ENCODE measurements around the gene ZNF594.
"Not testable (repeated sequence)": the region's sequence is repeated elsewhere in the genome, so short reads cannot be mapped to it uniquely, and the experiment has no call there.

Gene ZNF594

GRCh38 chr17:5137511-5138197, 54.0 kb downstream of the ZNF594 start:
- not testable (repeated sequence) for DNase-seq (ENCODE audit: low read depth in 2 of 2, low spot score in 1 of 2)

GRCh38 chr17:5136580-5137412, 54.9 kb downstream of the ZNF594 start:
- DNase-seq (ENCODE audit: low read depth in 2 of 2, low spot score in 1 of 2) = not testable (repeated sequence)

- DNase-seq (ENCODE audit: low read depth in 2 of 2, low spot score in 1 of 2) = no peak
Observed at GRCh38 chr17:5135726-5136579, 55.7 kb downstream of the ZNF594 start.

- DNase-seq (ENCODE audit: low read depth in 2 of 2, low spot score in 1 of 2) = not testable (repeated sequence)
Observed at GRCh38 chr17:5135131-5135712, 56.4 kb downstream of the ZNF594 start.

GRCh38 chr17:5134571-5134970, 57.1 kb downstream of the ZNF594 start:
- not testable (repeated sequence) for DNase-seq (ENCODE audit: low read depth in 2 of 2, low spot score in 1 of 2)

GRCh38 chr17:5133961-5134360, 57.7 kb downstream of the ZNF594 start:
- DNase-seq (ENCODE audit: low read depth in 2 of 2, low spot score in 1 of 2) = not testable (repeated sequence)

GRCh38 chr17:5133311-5133710, 58.4 kb downstream of the ZNF594 start:
- no peak for DNase-seq (ENCODE audit: low read depth in 2 of 2, low spot score in 1 of 2)

GRCh38 chr17:5132503-5133225, 59.0 kb downstream of the ZNF594 start:
- DNase-seq (ENCODE audit: low read depth in 2 of 2, low spot score in 1 of 2) = not testable (repeated sequence)

- DNase-seq (ENCODE audit: low read depth in 2 of 2, low spot score in 1 of 2) = not testable (repeated sequence)
Observed at GRCh38 chr17:5131799-5132502, 59.7 kb downstream of the ZNF594 start.

- no peak for DNase-seq (ENCODE audit: low read depth in 2 of 2, low spot score in 1 of 2)
Observed at GRCh38 chr17:5131146-5131715, 60.4 kb downstream of the ZNF594 start.

- not testable (repeated sequence) for DNase-seq (ENCODE audit: low read depth in 2 of 2, low spot score in 1 of 2)
Observed at GRCh38 chr17:5130687-5131086, 61.0 kb downstream of the ZNF594 start.

GRCh38 chr17:5130261-5130660, 61.4 kb downstream of the ZNF594 start:
- not testable (repeated sequence) for DNase-seq (ENCODE audit: low read depth in 2 of 2, low spot score in 1 of 2)

GRCh38 chr17:5129770-5130169, 61.9 kb downstream of the ZNF594 start:
- DNase-seq (ENCODE audit: low read depth in 2 of 2, low spot score in 1 of 2) = not testable (repeated sequence)

Data from stimulated activated CD8-positive, alpha-beta memory T cell treated with anti-CD3 and anti-CD28 coated beads, Interleukin-4, amount 100 ng/mL, for 4 hours (primary cell).